Measurements from ENCODE around the gene DUSP7.

DUSP7 gene

DNA sequence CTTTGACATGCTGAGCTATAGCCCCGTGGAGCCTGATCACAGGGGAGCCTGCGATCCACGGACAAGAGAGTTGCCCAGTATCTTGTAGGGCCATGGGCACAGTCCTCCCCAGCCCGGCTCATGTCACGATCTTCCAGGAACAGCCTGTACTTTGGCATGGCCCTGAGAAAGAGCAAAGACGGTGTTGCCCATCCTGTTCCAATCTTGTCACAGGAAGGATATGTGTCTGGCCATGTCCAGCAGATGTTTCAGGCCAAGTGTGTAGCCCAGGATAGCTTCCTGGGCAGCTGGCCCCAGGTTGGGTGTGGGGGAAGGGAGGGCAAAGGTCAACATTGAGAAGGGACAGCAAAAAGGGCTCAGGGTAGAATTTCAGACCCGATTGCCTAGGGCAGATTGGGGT is 43.7 kb downstream of the DUSP7 start:
- TF ChIP-seq, protein P1, sequence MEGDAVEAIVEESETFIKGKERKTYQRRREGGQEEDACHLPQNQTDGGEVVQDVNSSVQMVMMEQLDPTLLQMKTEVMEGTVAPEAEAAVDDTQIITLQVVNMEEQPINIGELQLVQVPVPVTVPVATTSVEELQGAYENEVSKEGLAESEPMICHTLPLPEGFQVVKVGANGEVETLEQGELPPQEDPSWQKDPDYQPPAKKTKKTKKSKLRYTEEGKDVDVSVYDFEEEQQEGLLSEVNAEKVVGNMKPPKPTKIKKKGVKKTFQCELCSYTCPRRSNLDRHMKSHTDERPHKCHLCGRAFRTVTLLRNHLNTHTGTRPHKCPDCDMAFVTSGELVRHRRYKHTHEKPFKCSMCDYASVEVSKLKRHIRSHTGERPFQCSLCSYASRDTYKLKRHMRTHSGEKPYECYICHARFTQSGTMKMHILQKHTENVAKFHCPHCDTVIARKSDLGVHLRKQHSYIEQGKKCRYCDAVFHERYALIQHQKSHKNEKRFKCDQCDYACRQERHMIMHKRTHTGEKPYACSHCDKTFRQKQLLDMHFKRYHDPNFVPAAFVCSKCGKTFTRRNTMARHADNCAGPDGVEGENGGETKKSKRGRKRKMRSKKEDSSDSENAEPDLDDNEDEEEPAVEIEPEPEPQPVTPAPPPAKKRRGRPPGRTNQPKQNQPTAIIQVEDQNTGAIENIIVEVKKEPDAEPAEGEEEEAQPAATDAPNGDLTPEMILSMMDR (IDR thresholded peaks at IDR 0.05), result no peak

DNA sequence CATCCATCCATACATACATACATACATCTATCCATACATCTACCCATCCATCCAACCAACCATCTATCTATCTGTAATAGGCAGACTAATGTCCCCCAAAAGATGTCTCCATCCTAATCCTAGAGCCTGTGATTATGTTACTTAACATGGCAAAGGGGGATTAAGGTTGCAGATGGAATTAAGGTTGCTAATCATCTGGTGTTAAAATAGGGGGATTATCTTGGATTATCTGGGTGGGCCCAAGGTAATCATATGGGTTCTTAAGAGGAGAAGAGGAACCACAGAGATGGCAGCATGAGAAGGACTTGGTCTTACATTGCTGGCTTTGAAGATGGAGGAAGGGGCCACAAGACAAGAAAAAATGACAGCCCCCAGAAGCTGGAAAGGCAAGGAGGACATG is 45.9 kb downstream of the DUSP7 start:
- TF ChIP-seq, protein P1 (IDR thresholded peaks at IDR 0.05), result no peak

DNA sequence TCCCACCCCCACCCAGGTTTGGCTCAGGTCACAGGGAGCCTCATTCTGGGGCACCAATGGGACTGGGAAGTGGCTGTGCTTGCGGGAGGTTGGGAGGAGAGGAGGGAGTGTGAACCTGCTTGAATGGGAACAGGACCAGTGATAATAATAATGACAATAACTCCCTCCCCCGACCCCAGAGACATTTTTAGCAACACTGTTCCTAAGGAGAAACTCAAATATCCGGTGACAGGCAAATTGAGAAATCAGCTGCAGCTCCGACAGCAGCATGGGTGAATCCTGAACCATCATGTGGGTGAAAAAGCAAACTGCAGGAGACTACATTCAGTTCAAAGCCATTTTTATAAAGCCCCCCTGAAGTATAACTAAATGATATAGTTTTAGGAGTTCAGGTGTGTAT is 49.1 kb downstream of the DUSP7 start:
- TF ChIP-seq, protein P1 (IDR thresholded peaks at IDR 0.05), result no peak

DNA sequence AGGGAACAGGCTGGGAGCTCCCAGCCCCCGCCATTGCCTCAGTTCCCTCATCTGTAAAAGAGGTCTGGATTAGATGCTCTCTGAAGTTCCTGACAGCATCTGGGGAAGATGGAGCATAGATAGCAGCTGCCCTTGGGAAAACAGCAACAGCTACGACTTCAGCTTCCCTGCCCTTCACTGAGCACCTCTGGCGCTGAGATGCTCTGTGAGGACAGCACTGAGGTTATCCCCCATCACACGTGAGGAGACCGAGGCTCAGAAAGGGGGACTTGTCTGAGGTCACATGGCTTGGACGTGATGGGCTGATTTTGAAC is 49.6 kb downstream of the DUSP7 start:
- TF ChIP-seq, protein P1 (IDR thresholded peaks at IDR 0.05), result no peak

DNA sequence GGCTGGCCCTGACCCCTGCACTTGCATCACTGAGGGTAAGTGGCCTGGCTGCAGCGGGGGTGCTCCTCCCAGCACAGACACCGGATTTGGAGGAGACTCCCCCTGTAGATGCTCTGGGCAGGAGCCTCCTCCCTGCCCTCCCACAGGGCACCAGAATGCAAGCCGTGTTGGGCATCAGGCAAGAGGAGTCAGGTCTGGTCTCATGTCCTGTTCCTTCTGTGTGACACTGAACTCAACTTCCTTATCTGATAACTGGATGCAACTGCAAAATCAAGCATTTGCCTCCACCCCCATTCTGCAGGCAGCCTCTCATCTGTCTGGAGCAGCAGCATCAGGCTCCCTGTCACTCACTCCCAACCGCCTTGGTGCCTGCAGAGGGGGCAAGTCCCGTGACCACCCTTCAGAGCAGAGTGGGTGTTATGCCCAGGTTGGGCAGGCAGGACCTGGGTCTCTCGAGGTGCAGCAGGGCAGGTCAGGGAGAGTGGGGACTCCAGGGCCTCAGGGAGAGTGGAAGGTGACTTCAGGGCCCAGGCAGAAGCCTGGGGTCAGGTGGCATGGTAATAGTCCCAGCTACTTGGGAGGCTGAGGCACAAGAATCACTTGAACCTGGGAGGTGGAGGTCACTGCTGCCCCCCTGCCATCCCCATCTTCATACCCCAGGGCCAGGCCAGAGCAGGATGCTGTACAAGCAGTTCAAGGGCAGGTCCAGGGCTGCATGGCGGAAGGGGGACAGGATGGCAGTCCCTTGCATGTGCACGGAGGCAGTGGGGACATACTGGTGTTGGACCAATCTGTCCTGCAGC is 50.2 kb downstream of the DUSP7 start:
- TF ChIP-seq, protein P1 (IDR thresholded peaks at IDR 0.05), result no peak

DNA sequence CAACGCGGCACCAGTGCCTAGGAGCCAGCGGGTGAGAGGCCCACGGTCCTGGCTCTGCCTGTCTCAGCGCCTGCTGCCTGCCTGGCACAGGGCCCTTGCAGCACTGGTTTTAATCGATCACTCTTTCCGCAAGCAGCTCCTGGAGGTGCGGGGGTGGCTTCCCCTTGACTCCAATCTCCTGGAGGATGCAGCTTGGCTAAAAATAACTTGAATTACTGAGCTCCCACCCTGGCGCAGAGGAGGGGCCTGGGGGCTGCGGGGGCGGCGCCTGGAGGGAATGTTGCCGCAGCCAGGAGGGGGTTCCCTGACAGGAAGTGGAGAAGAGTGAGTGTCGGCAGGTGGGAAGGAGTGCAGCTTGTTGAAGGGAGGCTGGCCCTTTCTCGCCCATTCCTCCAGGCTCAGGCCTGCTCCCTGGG is 50.8 kb downstream of the DUSP7 start:
- TF ChIP-seq, protein P1 (IDR thresholded peaks at IDR 0.05), result no peak

DNA sequence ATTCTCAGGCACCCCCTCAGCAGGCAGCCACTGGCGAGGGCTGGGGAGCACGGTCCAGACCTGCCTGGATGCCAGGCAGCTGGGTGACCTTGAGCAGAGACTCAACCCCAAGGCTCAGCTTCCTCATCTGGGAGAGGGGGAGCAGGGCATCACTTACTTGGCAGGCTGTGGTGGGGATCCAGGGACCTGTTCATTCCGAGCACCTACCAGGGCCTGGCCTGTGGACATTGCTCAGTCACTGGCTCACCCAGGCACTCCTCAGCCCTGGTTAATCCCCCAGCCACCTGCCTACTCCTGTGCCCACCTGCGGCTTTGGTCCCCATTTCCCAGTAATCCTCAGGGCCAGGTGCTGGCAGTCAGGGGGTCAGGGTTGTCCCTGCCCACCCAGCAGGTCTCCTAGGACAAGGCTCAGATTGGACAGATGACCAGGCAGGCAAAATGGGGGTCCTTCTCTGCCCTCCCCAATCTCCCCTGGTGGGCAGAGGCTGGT is 51.4 kb downstream of the DUSP7 start:
- TF ChIP-seq, protein P1 (IDR thresholded peaks at IDR 0.05), result no peak

Measured in LNCAP (cell line).